ENCODE measurements around the gene RXRB. TPM values are rescaled to one million over a fixed set of nuclear protein-coding genes. Genes with fewer than 3 reads are reported as not detected.

Gene RXRB
- total and polyA plus RNA-seq, 2 of the 8 experiments (the other 6 are each of a cell fraction or from before 2014, with no cell fraction given) = 13.0 to 18.1 TPM

DNA sequence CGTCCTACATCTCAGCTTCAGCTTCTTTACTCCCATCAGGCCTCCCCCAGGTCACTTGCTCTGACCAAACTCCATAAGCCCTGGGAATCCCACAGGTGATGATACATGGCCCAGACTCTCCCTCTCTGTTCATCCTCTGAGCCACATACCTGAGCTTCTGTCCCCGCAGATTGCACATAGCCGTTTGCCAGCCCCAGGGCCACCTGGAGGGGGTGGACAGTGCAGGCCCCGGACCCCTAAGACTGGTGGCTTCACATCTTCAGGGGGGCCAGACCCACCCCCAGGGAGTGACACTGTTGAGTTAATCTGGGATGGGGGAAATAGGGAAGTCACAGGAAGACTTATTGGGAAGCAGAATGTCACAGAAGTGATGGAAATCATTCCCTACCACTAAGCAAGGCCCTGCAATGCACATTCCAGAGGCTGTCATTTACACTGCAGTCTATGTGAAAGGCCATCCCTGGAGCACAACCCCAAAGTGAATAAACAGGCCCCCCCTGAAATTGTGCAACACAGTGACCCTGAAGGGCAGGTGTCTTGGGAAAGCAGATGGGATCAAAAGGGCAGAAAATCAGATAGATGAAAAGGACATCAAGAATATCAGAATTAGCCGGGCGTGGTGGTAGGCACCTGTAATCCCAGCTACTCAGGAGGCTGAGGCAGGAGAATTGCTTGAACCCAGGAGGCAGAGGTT is 2.2 kb downstream of the RXRB start:
- CTCF ChIA-PET (ENCODE audit: partially characterized antibody) = interaction anchor here (0.6 to 3.5 kb wide), 32 partner anchors 9 to 288 kb away, joined by 3 to 30 read pairs (median 5); partner anchors contain the start of gene RING1

More for the DNA sequence above, 2.2 kb downstream of the RXRB start:
- Histone ChIP-seq H2BK12ac (ENCODE audit: low read depth, low read length) (no peak overlapping the region), H4K8ac (ENCODE audit: extremely low read depth, insufficient read depth, low read length) (no peak overlapping the region), H3K79me1 (ENCODE audit: low read depth, low read length) (peaks cover 13% of the 10 kb centered on the region), H4K91ac (replicated peaks; ENCODE audit: insufficient read length, low read length) (no peak overlapping the region), H3K56ac (replicated peaks; ENCODE audit: insufficient read length, low read depth, low read length) (no peak overlapping the region), H4K20me1 (replicated peaks in 1 of 2; ENCODE audit: control insufficient read depth in 1 of 2, insufficient read depth in 2 of 2, low read length in 2 of 2) (peaks cover 0 to 16% of the 10 kb centered on the region in 2 experiments), H2BK20ac (ENCODE audit: low read length) (no peak overlapping the region), H3K4me2 (ENCODE audit: insufficient read depth in 1 of 2, low read depth in 2 of 2, low read length in 2 of 2) (no peak overlapping the region; a peak in 1 of 4 replicates), H3K9ac (replicated peaks in 1 of 4; ENCODE audit: extremely low read depth in 1 of 4, low read depth in 3 of 4, low read length in 3 of 4) (no peak overlapping the region), H2BK15ac (ENCODE audit: low read length) (no peak overlapping the region), H3K18ac (ENCODE audit: extremely low read depth, low read length) (no peak overlapping the region), H2AFZ (ENCODE audit: low read length) (no peak overlapping the region), H4K5ac (ENCODE audit: insufficient read length, low read depth, low read length) (no peak overlapping the region), H3K9me3 (ENCODE audit: insufficient read depth in 2 of 2, low read depth in 1 of 2, low read length in 1 of 2) (no peaks in the 10 kb centered on the region), H3K23ac (ENCODE audit: insufficient read length) (no peak overlapping the region), H2BK5ac (ENCODE audit: low read depth, low read length) (no peak overlapping the region), H3K27me3 (replicated peaks in 1 of 4; ENCODE audit: control insufficient read depth in 3 of 4, extremely low read depth in 1 of 4, insufficient read depth in 3 of 4, low read length in 3 of 4) (no peaks in the 10 kb centered on the region), H3K4ac (replicated peaks; ENCODE audit: insufficient read length, low read depth, low read length) (no peak overlapping the region), H3K36me3 (ENCODE audit: control insufficient read depth in 2 of 4, insufficient read depth in 4 of 4, low read length in 3 of 4) (peaks cover 5 to 25% (median 20%) of the 10 kb centered on the region in 4 experiments), H3K27ac (ENCODE audit: low read depth, low read length) (no peak overlapping the region), H3K14ac (ENCODE audit: insufficient read length) (no peak overlapping the region), H3K4me1 (replicated peaks in 1 of 4; ENCODE audit: control insufficient read depth in 3 of 4, insufficient read depth in 4 of 4, low read length in 3 of 4) (peaks cover 5 to 18% (median 9%) of the 10 kb centered on the region in 4 experiments), H3K79me2 (ENCODE audit: control insufficient read depth in 1 of 2, insufficient read depth in 2 of 2, low read length in 2 of 2) (peaks cover 3 to 22% of the 10 kb centered on the region in 2 experiments; a peak in 3 of 4 replicates), H3K23me2 (ENCODE audit: low read depth, low read length) (peaks cover 11% of the 10 kb centered on the region), H3K4me3 (ENCODE audit: extremely low read depth in 1 of 4, insufficient read depth in 2 of 4, low read depth in 3 of 4, low read length in 4 of 4) (no peak overlapping the region), H2BK120ac (replicated peaks; ENCODE audit: low read depth, low read length) (no peak overlapping the region), H2AK5ac (ENCODE audit: low read depth, low read length) (no peak overlapping the region)
- DNase-seq (ENCODE audit: low read depth in 1 of 2, low spot score in 2 of 2) = no peak
- 83% methylated on average over 6 of the region's 6 CpGs; no CpG with 5 or more reads in 1 of the 2 experiments for WGBS, 2 experiments (ENCODE audit: extremely low coverage in 1 of 2, insufficient coverage in 1 of 2, insufficient read length in 1 of 2, insufficient replicate concordance in 2 of 2, low coverage in 1 of 2, low lambda C conversion rate in 2 of 2, missing lambda C conversion rate in 1 of 2)
- FAIRE-seq = no peak
- TF ChIP-seq JUN (IDR thresholded peaks at IDR 0.05; ENCODE audit: low read depth, low read length) (no peak), CHD1 (IDR thresholded peaks at IDR 0.05; ENCODE audit: low read depth, low read length) (no peak)
- POLR2A ChIA-PET (ENCODE audit: partially characterized antibody) = interaction anchor here (0.8 to 2.6 kb wide), 11 partner anchors 9 to 228 kb away, joined by 3 to 10 read pairs (median 4); partner anchors contain the start of genes RING1, RPS18 and VPS52

All from H1 (cell line).